ENCODE data around the gene CTPS2. TPM values are rescaled to one million over a fixed set of nuclear protein-coding genes. Genes with fewer than 3 reads are reported as not detected.

Gene CTPS2
- total and polyA plus RNA-seq, 10 of the 15 experiments (the other 5 are each of a cell fraction or from before 2014, with no cell fraction given), result 5.9 to 17.8 (median 14.2) TPM

- BruUV-seq (replicated peaks), result no TSS peak
- CTCF ChIA-PET, result no interaction called here
- Histone ChIP-seq H4K20me1 (ENCODE audit: control insufficient read depth, insufficient read depth) (no peaks in the 10 kb centered on the region), H3K4me2 (ENCODE audit: control insufficient read depth, insufficient read depth) (no peak overlapping the region), H3K9ac (ENCODE audit: control insufficient read depth, insufficient read depth, low read length) (no peak overlapping the region), H3K79me2 (ENCODE audit: control insufficient read depth, insufficient read depth, low read length) (no peaks in the 10 kb centered on the region), H3K4me3 (no peak overlapping the region), H3K27me3 (replicated peaks in 1 of 2; ENCODE audit: control insufficient read depth in 2 of 2, insufficient read depth in 2 of 2, low read length in 1 of 2) (no peaks in the 10 kb centered on the region), H3K4me1 (ENCODE audit: control insufficient read depth, insufficient read depth, low read length) (no peaks in the 10 kb centered on the region), H3K9me3 (replicated peaks; ENCODE audit: control insufficient read depth, insufficient read depth, low read length) (no peaks in the 10 kb centered on the region), H2AFZ (ENCODE audit: control insufficient read depth, low read depth, low read length) (no peak overlapping the region), H3K27ac (ENCODE audit: control insufficient read depth, insufficient read depth) (no peak overlapping the region), H3K36me3 (ENCODE audit: control insufficient read depth in 2 of 2, insufficient read depth in 2 of 2, low read length in 1 of 2) (no peaks in the 10 kb centered on the region)
- no peak for ATAC-seq
- TF ChIP-seq YY1 (IDR thresholded peaks at IDR 0.05; ENCODE audit: low read depth, low read length) (no peak), EP300 (IDR thresholded peaks at IDR 0.05; ENCODE audit: borderline replicate concordance in 1 of 2, control insufficient read depth in 1 of 2, low read depth in 2 of 2, low read length in 2 of 2) (no peak), TCF12 (IDR thresholded peaks at IDR 0.05; ENCODE audit: low read depth, low read length) (no peak), GATAD2B (conservative IDR thresholded peaks at IDR 0.05; ENCODE audit: low read depth) (no peak)
- TF ChIP-seq, protein P1, sequence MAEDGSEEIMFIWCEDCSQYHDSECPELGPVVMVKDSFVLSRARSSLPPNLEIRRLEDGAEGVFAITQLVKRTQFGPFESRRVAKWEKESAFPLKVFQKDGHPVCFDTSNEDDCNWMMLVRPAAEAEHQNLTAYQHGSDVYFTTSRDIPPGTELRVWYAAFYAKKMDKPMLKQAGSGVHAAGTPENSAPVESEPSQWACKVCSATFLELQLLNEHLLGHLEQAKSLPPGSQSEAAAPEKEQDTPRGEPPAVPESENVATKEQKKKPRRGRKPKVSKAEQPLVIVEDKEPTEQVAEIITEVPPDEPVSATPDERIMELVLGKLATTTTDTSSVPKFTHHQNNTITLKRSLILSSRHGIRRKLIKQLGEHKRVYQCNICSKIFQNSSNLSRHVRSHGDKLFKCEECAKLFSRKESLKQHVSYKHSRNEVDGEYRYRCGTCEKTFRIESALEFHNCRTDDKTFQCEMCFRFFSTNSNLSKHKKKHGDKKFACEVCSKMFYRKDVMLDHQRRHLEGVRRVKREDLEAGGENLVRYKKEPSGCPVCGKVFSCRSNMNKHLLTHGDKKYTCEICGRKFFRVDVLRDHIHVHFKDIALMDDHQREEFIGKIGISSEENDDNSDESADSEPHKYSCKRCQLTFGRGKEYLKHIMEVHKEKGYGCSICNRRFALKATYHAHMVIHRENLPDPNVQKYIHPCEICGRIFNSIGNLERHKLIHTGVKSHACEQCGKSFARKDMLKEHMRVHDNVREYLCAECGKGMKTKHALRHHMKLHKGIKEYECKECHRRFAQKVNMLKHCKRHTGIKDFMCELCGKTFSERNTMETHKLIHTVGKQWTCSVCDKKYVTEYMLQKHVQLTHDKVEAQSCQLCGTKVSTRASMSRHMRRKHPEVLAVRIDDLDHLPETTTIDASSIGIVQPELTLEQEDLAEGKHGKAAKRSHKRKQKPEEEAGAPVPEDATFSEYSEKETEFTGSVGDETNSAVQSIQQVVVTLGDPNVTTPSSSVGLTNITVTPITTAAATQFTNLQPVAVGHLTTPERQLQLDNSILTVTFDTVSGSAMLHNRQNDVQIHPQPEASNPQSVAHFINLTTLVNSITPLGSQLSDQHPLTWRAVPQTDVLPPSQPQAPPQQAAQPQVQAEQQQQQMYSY (CRISPR knock-in tag; IDR thresholded peaks at IDR 0.05), result no peak
- WGBS (ENCODE audit: insufficient coverage, insufficient replicate concordance, low lambda C conversion rate, missing lambda C conversion rate), result 33% methylated on average over 4 of the region's 4 CpGs
- POLR2A ChIA-PET, result no interaction called here
- intact Hi-C loops (cut with micrococcal nuclease; ENCODE audit: unreplicated experiment) (no loop called here), in situ Hi-C loops (cut with MboI) (no loop called here)
- SMC1A ChIA-PET (ENCODE audit: uncharacterized antibody, unreplicated experiment), result no interaction called here
- no peak for FAIRE-seq
- no peak for DNase-seq (ENCODE audit: low read depth, low spot score)
- RAD21 ChIA-PET (ENCODE audit: unreplicated experiment), result no interaction called here
Observed at GRCh38 chrX:16567681-16568080, 144.8 kb downstream of the CTPS2 start.
